Measurements from ENCODE around the gene PSD4.

Gene PSD4

GRCh38 chr2:113225263-113226259 is 51.8 kb downstream of the PSD4 start:
- no peaks in the 10 kb centered on the region for H3F3A ChIP-seq (ENCODE audit: insufficient read depth, low read length)
- H3K36me3 ChIP-seq (replicated peaks; ENCODE audit: insufficient read depth, low read length) = no peaks in the 10 kb centered on the region
- DNase-seq = no peak
- no peaks in the 10 kb centered on the region for H4K20me1 ChIP-seq (ENCODE audit: insufficient read depth, low read length)
- H3K4me2 ChIP-seq (ENCODE audit: low read depth, low read length) = no peak overlapping the region
- no peaks in the 10 kb centered on the region for H3K9me2 ChIP-seq (replicated peaks; ENCODE audit: insufficient read depth, low read length)
- H3K27me3 ChIP-seq (replicated peaks; ENCODE audit: insufficient read depth, low read length) = no peaks in the 10 kb centered on the region
- H2AFZ ChIP-seq (ENCODE audit: low read length) = no peak overlapping the region
- H3K4me3 ChIP-seq (ENCODE audit: low read length) = no peak overlapping the region
- H3K9ac ChIP-seq (ENCODE audit: low read length) = no peak overlapping the region
- H3K4me1 ChIP-seq (ENCODE audit: low read length) = no peaks in the 10 kb centered on the region
- H3K79me2 ChIP-seq (ENCODE audit: low read length) = no peaks in the 10 kb centered on the region
- no peak for TF ChIP-seq EZH2phosphoT487 (IDR thresholded peaks at IDR 0.05; ENCODE audit: low read length)
- TF ChIP-seq EZH2 (optimal IDR thresholded peaks at IDR 0.05; ENCODE audit: low read depth, low read length) = no peak
- no peak for TF ChIP-seq CTCF (IDR thresholded peaks at IDR 0.05; ENCODE audit: low read length)
- H3K9me3 ChIP-seq (replicated peaks; ENCODE audit: insufficient read depth, low read length) = no peaks in the 10 kb centered on the region
- no peak overlapping the region for H3K27ac ChIP-seq (ENCODE audit: low read length)

- TF ChIP-seq EZH2 (optimal IDR thresholded peaks at IDR 0.05; ENCODE audit: low read depth, low read length) (no peak), CTCF (IDR thresholded peaks at IDR 0.05; ENCODE audit: low read length) (no peak), EZH2phosphoT487 (IDR thresholded peaks at IDR 0.05; ENCODE audit: low read length) (no peak)
- Histone ChIP-seq H3K27ac (ENCODE audit: low read length) (no peak overlapping the region), H3F3A (ENCODE audit: insufficient read depth, low read length) (no peaks in the 10 kb centered on the region), H3K9me2 (replicated peaks; ENCODE audit: insufficient read depth, low read length) (no peaks in the 10 kb centered on the region), H3K4me2 (ENCODE audit: low read depth, low read length) (no peak overlapping the region), H3K79me2 (ENCODE audit: low read length) (no peaks in the 10 kb centered on the region), H3K4me3 (ENCODE audit: low read length) (no peak overlapping the region), H3K9ac (ENCODE audit: low read length) (no peak overlapping the region), H4K20me1 (ENCODE audit: insufficient read depth, low read length) (no peaks in the 10 kb centered on the region), H3K4me1 (ENCODE audit: low read length) (no peaks in the 10 kb centered on the region), H3K9me3 (replicated peaks; ENCODE audit: insufficient read depth, low read length) (no peaks in the 10 kb centered on the region), H3K36me3 (replicated peaks; ENCODE audit: insufficient read depth, low read length) (no peaks in the 10 kb centered on the region), H3K27me3 (replicated peaks; ENCODE audit: insufficient read depth, low read length) (no peaks in the 10 kb centered on the region), H2AFZ (ENCODE audit: low read length) (no peak overlapping the region)
- no peak for DNase-seq
Measured at GRCh38 chr2:113226462-113226861, 52.7 kb downstream of the PSD4 start.

GRCh38 chr2:113227290-113227689 is 53.5 kb downstream of the PSD4 start:
- Histone ChIP-seq H3K79me2 (ENCODE audit: low read length) (no peaks in the 10 kb centered on the region), H3K27ac (ENCODE audit: low read length) (no peak overlapping the region), H3K27me3 (replicated peaks; ENCODE audit: insufficient read depth, low read length) (no peaks in the 10 kb centered on the region), H3K36me3 (replicated peaks; ENCODE audit: insufficient read depth, low read length) (no peaks in the 10 kb centered on the region), H2AFZ (ENCODE audit: low read length) (no peak overlapping the region), H3K9ac (ENCODE audit: low read length) (no peak overlapping the region), H3K9me3 (replicated peaks; ENCODE audit: insufficient read depth, low read length) (no peaks in the 10 kb centered on the region), H3K4me3 (ENCODE audit: low read length) (no peak overlapping the region), H3F3A (ENCODE audit: insufficient read depth, low read length) (no peaks in the 10 kb centered on the region), H3K4me2 (ENCODE audit: low read depth, low read length) (no peak overlapping the region), H3K4me1 (ENCODE audit: low read length) (no peaks in the 10 kb centered on the region), H4K20me1 (ENCODE audit: insufficient read depth, low read length) (no peaks in the 10 kb centered on the region), H3K9me2 (replicated peaks; ENCODE audit: insufficient read depth, low read length) (no peaks in the 10 kb centered on the region)
- DNase-seq = no peak
- TF ChIP-seq CTCF (IDR thresholded peaks at IDR 0.05; ENCODE audit: low read length) = no peak
- TF ChIP-seq EZH2phosphoT487 (IDR thresholded peaks at IDR 0.05; ENCODE audit: low read length) = no peak
- no peak for TF ChIP-seq EZH2 (optimal IDR thresholded peaks at IDR 0.05; ENCODE audit: low read depth, low read length)
